HCT116 (cell line): ENCODE measurements around the gene CTSL. TPM values are rescaled to one million over a fixed set of nuclear protein-coding genes. Genes with fewer than 3 reads are reported as not detected.

ENCODE experiments used
- ATAC-seq: fragments of 200-7000 bp; cut with Tn5 transposase; 2 replicates; pipeline ENCODE4 v1.9.1; 2020; ENCODE audit warnings: mild to moderate bottlenecking, moderate library complexity
- BruUV-seq: library from RNA; stranded (reverse); fragments of 400-500 nt; replicated peaks from 2 replicates; lab custom pipeline; 2021; lab: Mats Ljungman, UMichigan
- CTCF ChIA-PET: fragments of 300-600 bp; sonication (Branson Sonifier 250); formaldehyde crosslinking; loops from one replicate; lab custom pipeline; 2021; ENCODE audit warnings: antibody characterized with exemption; lab: Charles Lee
- POLR2A ChIA-PET: fragments of 300-600, 350-600 bp; sonication (Branson Sonifier 250); formaldehyde crosslinking; loops from one replicate; lab custom pipeline; 2021; ENCODE audit warnings: antibody characterized with exemption; lab: Charles Lee
- RAD21 ChIA-PET, 2 experiments: fragments of 300-600 bp; sonication (Branson Sonifier 250); formaldehyde crosslinking; loops; one replicate each; lab custom pipeline; 2023; ENCODE audit warnings: low total read pairs in 2 of 2; ENCODE audit not compliant: uncharacterized antibody in 2 of 2, unreplicated experiment in 2 of 2, low non-redundant PET in 1 of 2; lab: Charles Lee
- DNase-seq: peaks from one replicate; pipeline ENCODE4 v3.0.0-alpha.2; 2010; ENCODE audit warnings: low read depth, low spot score
- H2AFZ ChIP-seq: fragments of 200-600 bp; shearing (Covaris generic), sonication (generic); 2 replicates; pipeline ENCODE4 v1.6.1; 2017; ENCODE audit warnings: low read depth, mixed run types, mixed read lengths, antibody characterized with exemption, low read length; ENCODE audit not compliant: poor library complexity, severe bottlenecking
- H3K27ac ChIP-seq: 2 replicates; pipeline ENCODE4 v1.5.1; 2012; ENCODE audit warnings: low read depth, low read length
- H3K27me3 ChIP-seq: fragments of 200-600 bp; sonication (generic); 2 replicates; pipeline ENCODE4 v1.6.1; 2016; ENCODE audit warnings: mixed run types, low read length, mixed read lengths; ENCODE audit not compliant: insufficient read depth
- H3K36me3 ChIP-seq, 2 experiments: fragments of 200-500 bp in 1 of 2; fragments of 200-600 bp in 1 of 2; sonication (Bioruptor generic) in 1 of 2; sonication (generic) in 1 of 2; 2 replicates each; pipeline versions ENCODE4 v1.5.1 to v1.6.1; 2014 to 2016; ENCODE audit warnings: low read length in 2 of 2, inconsistent platforms in 1 of 2, mixed read lengths in 1 of 2, mixed run types in 1 of 2; ENCODE audit not compliant: insufficient read depth in 2 of 2, control insufficient read depth in 1 of 2
- H3K4me1 ChIP-seq, 2 experiments: fragments of 200-600 bp in 1 of 2; sonication (generic) in 1 of 2; 2 replicates each; pipeline versions ENCODE4 v1.5.1 to v1.6.1; 2012 to 2017; ENCODE audit warnings: low read length in 2 of 2, inconsistent platforms in 1 of 2, mild to moderate bottlenecking in 1 of 2, mixed read lengths in 1 of 2, mixed run types in 1 of 2, moderate library complexity in 1 of 2; ENCODE audit not compliant: insufficient read depth in 2 of 2, control insufficient read depth in 1 of 2
- H3K4me2 ChIP-seq: fragments of 200-600 bp; sonication (generic); 2 replicates; pipeline ENCODE4 v1.6.1; 2017; ENCODE audit warnings: mixed run types, low read length, mixed read lengths
- H3K4me3 ChIP-seq, 2 experiments: fragments of 200-600 bp in 1 of 2; sonication (generic) in 1 of 2; replicated peaks in 1 of 2; 2 replicates each; pipeline ENCODE4 v1.5.1; 2011 to 2016; ENCODE audit warnings: low read length in 2 of 2, control low read depth in 1 of 2, low read depth in 1 of 2, mild to moderate bottlenecking in 1 of 2, mixed read lengths in 1 of 2, mixed run types in 1 of 2
- H3K79me2 ChIP-seq: fragments of 200-600 bp; sonication (generic); 2 replicates; pipeline ENCODE4 v1.6.1; 2017; ENCODE audit warnings: mild to moderate bottlenecking, mixed run types, low read length, moderate library complexity, mixed read lengths; ENCODE audit not compliant: insufficient read depth
- H3K9ac ChIP-seq: fragments of 200-600 bp; sonication (generic); 2 replicates; pipeline ENCODE4 v1.6.1; 2016; ENCODE audit warnings: low read length, mixed read lengths
- H3K9me2 ChIP-seq: fragments of 200-600 bp; sonication (generic), shearing (Covaris generic); 2 replicates; pipeline ENCODE4 v1.6.1; 2017; ENCODE audit warnings: mixed run types, mild to moderate bottlenecking, moderate library complexity; ENCODE audit not compliant: insufficient read depth
- H3K9me3 ChIP-seq, 2 experiments: fragments of 200-500 bp in 1 of 2; fragments of 200-600 bp in 1 of 2; sonication (Bioruptor generic) in 1 of 2; sonication (generic) in 1 of 2; 2 replicates each; pipeline ENCODE4 v1.6.1; 2014 to 2017; ENCODE audit warnings: low read length in 2 of 2, mixed read lengths in 2 of 2, inconsistent platforms in 1 of 2, low read depth in 1 of 2, mild to moderate bottlenecking in 1 of 2, mixed run types in 1 of 2, moderate library complexity in 1 of 2; ENCODE audit not compliant: control insufficient read depth in 1 of 2, insufficient read depth in 1 of 2
- H4K20me1 ChIP-seq: fragments of 200-600 bp; sonication (generic), shearing (Covaris generic); 2 replicates; pipeline ENCODE4 v1.6.1; 2017; ENCODE audit warnings: mixed run types, mild to moderate bottlenecking, moderate library complexity; ENCODE audit not compliant: insufficient read depth
- ATF3 ChIP-seq: IDR thresholded peaks from 2 replicates; pipeline ENCODE4 v1.6.1; 2012
- EGR1 ChIP-seq: IDR thresholded peaks from 2 replicates; pipeline ENCODE4 v1.6.1; 2012; ENCODE audit warnings: low read depth
- ELF1 ChIP-seq: IDR thresholded peaks from 2 replicates; pipeline ENCODE4 v1.6.1; 2012; ENCODE audit warnings: low read depth, borderline replicate concordance
- EZH2 ChIP-seq: fragments of 200-600 bp; sonication (generic); IDR thresholded peaks from 2 replicates; pipeline ENCODE4 v1.6.1; 2017; ENCODE audit warnings: antibody characterized with exemption, mixed run types
- EZH2phosphoT487 ChIP-seq: fragments of 200-600 bp; IDR thresholded peaks from 2 replicates; pipeline ENCODE4 v1.6.1; 2018; ENCODE audit warnings: antibody characterized with exemption, borderline replicate concordance
- JUND ChIP-seq: IDR thresholded peaks from 2 replicates; pipeline ENCODE4 v1.6.1; 2012
- POLR2A ChIP-seq: IDR thresholded peaks from 2 replicates; pipeline ENCODE4 v1.7.0; 2011; ENCODE audit warnings: borderline replicate concordance; ENCODE audit not compliant: insufficient read depth, insufficient read length; ENCODE audit errors: extremely low read depth
- RAD21 ChIP-seq: IDR thresholded peaks from 2 replicates; pipeline ENCODE4 v1.6.1; 2012; ENCODE audit warnings: low read depth, mild to moderate bottlenecking
- SIN3A ChIP-seq: IDR thresholded peaks from 2 replicates; pipeline ENCODE4 v1.6.1; 2012; ENCODE audit warnings: low read depth
- SP1 ChIP-seq: IDR thresholded peaks from 2 replicates; pipeline ENCODE4 v1.6.1; 2012; ENCODE audit warnings: low read depth
- ZBTB33 ChIP-seq: IDR thresholded peaks from 2 replicates; pipeline ENCODE4 v1.6.1; 2011; ENCODE audit warnings: mild to moderate bottlenecking, low read length, moderate library complexity; ENCODE audit not compliant: insufficient replicate concordance; ENCODE audit errors: extremely low read depth
- ZFX ChIP-seq: fragments of 450-650 bp; IDR thresholded peaks from 2 replicates; pipeline ENCODE4 v1.6.1; 2017
- intact Hi-C: fragments of 100-400 bp; cut with micrococcal nuclease; formaldehyde crosslinking; loops from 2 replicates; pipeline ENCODE4 v1.10.0; 2022
- total RNA-seq: library from RNA; stranded (reverse); gene quantifications from one replicate; pipeline ENCODE4 v1.2.1, GENCODE V29; 2021; ENCODE audit not compliant: unreplicated experiment
- TF ChIP-seq, protein P1 (sequence below): IDR thresholded peaks from 2 replicates; pipeline ENCODE4 v1.6.1; 2012

The CTSL gene
- total RNA-seq, 1 experiment from 2014 or later: 63.1 TPM

- no peaks in the 10 kb centered on the region for H3K79me2 ChIP-seq
- no TSS peak for BruUV-seq
- no peaks in the 10 kb centered on the region for H4K20me1 ChIP-seq
- H3K4me1 ChIP-seq: peaks cover 2 to 28% of the 10 kb centered on the region in 2 experiments; a peak in 2 of 4 replicates
- no peaks in the 10 kb centered on the region for H3K27me3 ChIP-seq
- RAD21 ChIA-PET: no interaction called here
- no peaks in the 10 kb centered on the region for H3K9me2 ChIP-seq
- no peak for ATAC-seq
- H3K9ac ChIP-seq: no peak overlapping the region
- DNase-seq: no peak
- no peak overlapping the region for H3K4me3 ChIP-seq
- no peak overlapping the region for H3K27ac ChIP-seq
- CTCF ChIA-PET: no interaction called here
- H3K36me3 ChIP-seq: no peaks in the 10 kb centered on the region
- TF ChIP-seq, protein P1, sequence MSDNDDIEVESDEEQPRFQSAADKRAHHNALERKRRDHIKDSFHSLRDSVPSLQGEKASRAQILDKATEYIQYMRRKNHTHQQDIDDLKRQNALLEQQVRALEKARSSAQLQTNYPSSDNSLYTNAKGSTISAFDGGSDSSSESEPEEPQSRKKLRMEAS: no peak
- TF ChIP-seq EZH2phosphoT487 (no peak), POLR2A (no peak), ZBTB33 (no peak), SIN3A (no peak), ATF3 (no peak), RAD21 (no peak), ELF1 (no peak), EZH2 (no peak), EGR1 (no peak), SP1 (no peak), ZFX (no peak), JUND (no peak)
- POLR2A ChIA-PET: no interaction called here
- intact Hi-C loops: no loop called here
- no peak overlapping the region for H3K4me2 ChIP-seq
- no peaks in the 10 kb centered on the region for H3K9me3 ChIP-seq
- no peak overlapping the region for H2AFZ ChIP-seq
Measured at GRCh38 chr9:87708546-87708945, 17.4 kb upstream of the CTSL start.
